ENCODE data around the gene ACKR1.

ACKR1 gene

DNA sequence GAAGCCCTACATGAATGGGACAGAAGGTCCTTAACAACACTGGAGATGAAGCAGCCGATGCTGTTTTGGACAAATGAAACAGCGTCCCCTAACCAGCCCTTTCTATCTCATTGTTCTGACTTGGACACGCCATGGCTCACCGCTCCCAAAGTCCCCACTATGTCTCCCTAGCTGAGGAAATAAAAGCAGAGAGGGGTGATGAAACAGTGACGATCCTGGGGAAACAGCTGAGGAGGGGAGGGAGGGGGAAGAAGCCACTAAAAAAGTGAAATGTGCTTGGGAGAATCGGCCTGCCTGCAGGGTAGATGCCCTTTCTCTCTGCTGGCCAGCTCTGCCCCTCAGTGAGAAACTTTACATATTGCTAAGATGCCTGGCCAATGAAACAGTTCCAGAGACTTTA lies 1.1 kb upstream of the ACKR1 start:
- H4K20me1 ChIP-seq (ENCODE audit: insufficient read depth, low read length), result no peaks in the 10 kb centered on the region
- H2AFZ ChIP-seq (ENCODE audit: low read length), result no peak overlapping the region
- H3F3A ChIP-seq (ENCODE audit: insufficient read depth, low read length), result no peaks in the 10 kb centered on the region
- H3K4me2 ChIP-seq (ENCODE audit: low read length), result no peak overlapping the region
- H3K9ac ChIP-seq (ENCODE audit: low read length), result no peak overlapping the region
- no peaks in the 10 kb centered on the region for H3K9me2 ChIP-seq (ENCODE audit: low read depth, low read length)
- H3K27me3 ChIP-seq (ENCODE audit: insufficient read depth, low read length), result no peaks in the 10 kb centered on the region
- TF ChIP-seq EZH2 (IDR thresholded peaks at IDR 0.05; ENCODE audit: borderline replicate concordance, low read length), result no peak
- TF ChIP-seq, protein P1, sequence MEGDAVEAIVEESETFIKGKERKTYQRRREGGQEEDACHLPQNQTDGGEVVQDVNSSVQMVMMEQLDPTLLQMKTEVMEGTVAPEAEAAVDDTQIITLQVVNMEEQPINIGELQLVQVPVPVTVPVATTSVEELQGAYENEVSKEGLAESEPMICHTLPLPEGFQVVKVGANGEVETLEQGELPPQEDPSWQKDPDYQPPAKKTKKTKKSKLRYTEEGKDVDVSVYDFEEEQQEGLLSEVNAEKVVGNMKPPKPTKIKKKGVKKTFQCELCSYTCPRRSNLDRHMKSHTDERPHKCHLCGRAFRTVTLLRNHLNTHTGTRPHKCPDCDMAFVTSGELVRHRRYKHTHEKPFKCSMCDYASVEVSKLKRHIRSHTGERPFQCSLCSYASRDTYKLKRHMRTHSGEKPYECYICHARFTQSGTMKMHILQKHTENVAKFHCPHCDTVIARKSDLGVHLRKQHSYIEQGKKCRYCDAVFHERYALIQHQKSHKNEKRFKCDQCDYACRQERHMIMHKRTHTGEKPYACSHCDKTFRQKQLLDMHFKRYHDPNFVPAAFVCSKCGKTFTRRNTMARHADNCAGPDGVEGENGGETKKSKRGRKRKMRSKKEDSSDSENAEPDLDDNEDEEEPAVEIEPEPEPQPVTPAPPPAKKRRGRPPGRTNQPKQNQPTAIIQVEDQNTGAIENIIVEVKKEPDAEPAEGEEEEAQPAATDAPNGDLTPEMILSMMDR (IDR thresholded peaks at IDR 0.05; ENCODE audit: low read length), result no peak
- no peaks in the 10 kb centered on the region for H3K36me3 ChIP-seq (ENCODE audit: insufficient read depth, low read length)
- no peak overlapping the region for H3K27ac ChIP-seq (ENCODE audit: low read depth, low read length, poor library complexity, severe bottlenecking)
- no peaks in the 10 kb centered on the region for H3K79me2 ChIP-seq (ENCODE audit: insufficient read depth, low read length)
- no peaks in the 10 kb centered on the region for H3K9me3 ChIP-seq (ENCODE audit: low read length)
- no peak overlapping the region for H3K4me3 ChIP-seq (ENCODE audit: low read depth, low read length, poor library complexity, severe bottlenecking)
- no peaks in the 10 kb centered on the region for H3K4me1 ChIP-seq (ENCODE audit: insufficient read depth, low read length, severe bottlenecking)

GRCh38 chr1:159205225-159205624 lies 550 bp downstream of the ACKR1 start:
- Histone ChIP-seq H3K4me2 (ENCODE audit: low read length) (no peak overlapping the region), H2AFZ (ENCODE audit: low read length) (no peak overlapping the region), H3K9ac (ENCODE audit: low read length) (no peak overlapping the region), H3K9me3 (ENCODE audit: low read length) (no peaks in the 10 kb centered on the region), H4K20me1 (ENCODE audit: insufficient read depth, low read length) (no peaks in the 10 kb centered on the region), H3K36me3 (ENCODE audit: insufficient read depth, low read length) (no peaks in the 10 kb centered on the region), H3K27ac (ENCODE audit: low read depth, low read length, poor library complexity, severe bottlenecking) (no peak overlapping the region), H3F3A (ENCODE audit: insufficient read depth, low read length) (no peaks in the 10 kb centered on the region), H3K4me3 (ENCODE audit: low read depth, low read length, poor library complexity, severe bottlenecking) (no peak overlapping the region), H3K9me2 (ENCODE audit: low read depth, low read length) (no peaks in the 10 kb centered on the region), H3K4me1 (ENCODE audit: insufficient read depth, low read length, severe bottlenecking) (no peaks in the 10 kb centered on the region), H3K79me2 (ENCODE audit: insufficient read depth, low read length) (no peaks in the 10 kb centered on the region), H3K27me3 (ENCODE audit: insufficient read depth, low read length) (no peaks in the 10 kb centered on the region)
- TF ChIP-seq EZH2 (IDR thresholded peaks at IDR 0.05; ENCODE audit: borderline replicate concordance, low read length), result no peak
- TF ChIP-seq, protein P1 (IDR thresholded peaks at IDR 0.05; ENCODE audit: low read length), result no peak

DNA sequence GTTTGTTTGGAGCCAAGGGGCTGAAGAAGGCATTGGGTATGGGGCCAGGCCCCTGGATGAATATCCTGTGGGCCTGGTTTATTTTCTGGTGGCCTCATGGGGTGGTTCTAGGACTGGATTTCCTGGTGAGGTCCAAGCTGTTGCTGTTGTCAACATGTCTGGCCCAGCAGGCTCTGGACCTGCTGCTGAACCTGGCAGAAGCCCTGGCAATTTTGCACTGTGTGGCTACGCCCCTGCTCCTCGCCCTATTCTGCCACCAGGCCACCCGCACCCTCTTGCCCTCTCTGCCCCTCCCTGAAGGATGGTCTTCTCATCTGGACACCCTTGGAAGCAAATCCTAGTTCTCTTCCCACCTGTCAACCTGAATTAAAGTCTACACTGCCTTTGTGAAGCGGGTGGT lies 1.4 kb downstream of the ACKR1 start:
- Histone ChIP-seq H3K36me3 (ENCODE audit: insufficient read depth, low read length) (no peaks in the 10 kb centered on the region), H3K27ac (ENCODE audit: low read depth, low read length, poor library complexity, severe bottlenecking) (no peak overlapping the region), H3K79me2 (ENCODE audit: insufficient read depth, low read length) (no peaks in the 10 kb centered on the region), H3F3A (ENCODE audit: insufficient read depth, low read length) (no peaks in the 10 kb centered on the region), H3K9me3 (ENCODE audit: low read length) (no peaks in the 10 kb centered on the region), H4K20me1 (ENCODE audit: insufficient read depth, low read length) (no peaks in the 10 kb centered on the region), H3K4me3 (ENCODE audit: low read depth, low read length, poor library complexity, severe bottlenecking) (no peak overlapping the region), H3K4me2 (ENCODE audit: low read length) (no peak overlapping the region), H3K9me2 (ENCODE audit: low read depth, low read length) (no peaks in the 10 kb centered on the region), H3K9ac (ENCODE audit: low read length) (no peak overlapping the region), H3K4me1 (ENCODE audit: insufficient read depth, low read length, severe bottlenecking) (no peaks in the 10 kb centered on the region), H3K27me3 (ENCODE audit: insufficient read depth, low read length) (no peaks in the 10 kb centered on the region), H2AFZ (ENCODE audit: low read length) (no peak overlapping the region)
- no peak for TF ChIP-seq EZH2 (IDR thresholded peaks at IDR 0.05; ENCODE audit: borderline replicate concordance, low read length)
- TF ChIP-seq, protein P1 (IDR thresholded peaks at IDR 0.05; ENCODE audit: low read length), result no peak

All from OCI-LY1 (cell line).